Measurements from ENCODE around the gene STARD10. TPM values are rescaled to one million over a fixed set of nuclear protein-coding genes. Genes with fewer than 3 reads are reported as not detected.
"Not testable (repeated sequence)": the region's sequence is repeated elsewhere in the genome, so short reads cannot be mapped to it uniquely, and the experiment has no call there.

The STARD10 gene
- total RNA-seq, 2 experiments from 2014 or later = 6.2 to 6.4 TPM

- Mint-ChIP-seq H3K27ac (no peak overlapping the region), H3K4me1 (no peaks in the 10 kb centered on the region), H3K27me3 (no peaks in the 10 kb centered on the region), H3K36me3 (peaks cover 7% of the 10 kb centered on the region), H3K9me3 (peaks cover 1% of the 10 kb centered on the region), H3K4me3 (no peak overlapping the region)
- no peak for DNase-seq
Observed at GRCh38 chr11:72802822-72803221, 9.0 kb upstream of the STARD10 start.

DNA sequence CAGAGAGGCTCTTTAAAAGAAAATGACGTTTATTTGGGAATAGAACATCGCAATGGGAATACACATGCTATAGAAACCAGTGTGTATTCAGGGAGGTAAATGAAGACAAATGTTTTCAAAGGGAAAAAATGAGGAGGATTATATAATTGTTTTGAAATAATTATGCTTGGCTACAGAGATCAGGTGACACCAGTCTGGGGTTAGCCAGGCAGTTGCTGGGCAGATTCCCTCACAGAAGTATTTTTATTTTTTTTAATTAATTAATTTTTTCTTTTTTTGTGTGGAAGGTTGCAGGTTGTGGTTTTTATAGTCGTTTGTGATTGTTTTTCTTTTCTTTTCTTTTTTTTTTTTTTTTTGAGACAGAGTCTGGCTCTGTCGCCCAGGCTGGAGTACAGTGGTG, 5.6 kb upstream of the STARD10 start:
- DNase-seq = no peak
- Mint-ChIP-seq H3K27ac (no peak overlapping the region), H3K9me3 (no peaks in the 10 kb centered on the region), H3K4me3 (no peak overlapping the region), H3K4me1 (peaks cover 5% of the 10 kb centered on the region), H3K27me3 (no peaks in the 10 kb centered on the region), H3K36me3 (no peaks in the 10 kb centered on the region)

GRCh38 chr11:72798361-72798760, 4.5 kb upstream of the STARD10 start:
- H3K4me1 Mint-ChIP-seq = peaks cover 10% of the 10 kb centered on the region
- H3K4me3 Mint-ChIP-seq = no peak overlapping the region
- no peaks in the 10 kb centered on the region for H3K27me3 Mint-ChIP-seq
- H3K27ac Mint-ChIP-seq = no peak overlapping the region
- no peaks in the 10 kb centered on the region for H3K36me3 Mint-ChIP-seq
- DNase-seq = no peak
- no peaks in the 10 kb centered on the region for H3K9me3 Mint-ChIP-seq

GRCh38 chr11:72793076-72793424, 797 bp downstream of the STARD10 start:
- H3K27ac Mint-ChIP-seq = peak overlapping the region; percentile 100
- no peak for DNase-seq
- no peaks in the 10 kb centered on the region for H3K9me3 Mint-ChIP-seq
- no peaks in the 10 kb centered on the region for H3K36me3 Mint-ChIP-seq
- peak overlapping the region; percentile 99 for H3K4me3 Mint-ChIP-seq
- H3K4me1 Mint-ChIP-seq = peaks cover 25% of the 10 kb centered on the region
- no peaks in the 10 kb centered on the region for H3K27me3 Mint-ChIP-seq

DNA sequence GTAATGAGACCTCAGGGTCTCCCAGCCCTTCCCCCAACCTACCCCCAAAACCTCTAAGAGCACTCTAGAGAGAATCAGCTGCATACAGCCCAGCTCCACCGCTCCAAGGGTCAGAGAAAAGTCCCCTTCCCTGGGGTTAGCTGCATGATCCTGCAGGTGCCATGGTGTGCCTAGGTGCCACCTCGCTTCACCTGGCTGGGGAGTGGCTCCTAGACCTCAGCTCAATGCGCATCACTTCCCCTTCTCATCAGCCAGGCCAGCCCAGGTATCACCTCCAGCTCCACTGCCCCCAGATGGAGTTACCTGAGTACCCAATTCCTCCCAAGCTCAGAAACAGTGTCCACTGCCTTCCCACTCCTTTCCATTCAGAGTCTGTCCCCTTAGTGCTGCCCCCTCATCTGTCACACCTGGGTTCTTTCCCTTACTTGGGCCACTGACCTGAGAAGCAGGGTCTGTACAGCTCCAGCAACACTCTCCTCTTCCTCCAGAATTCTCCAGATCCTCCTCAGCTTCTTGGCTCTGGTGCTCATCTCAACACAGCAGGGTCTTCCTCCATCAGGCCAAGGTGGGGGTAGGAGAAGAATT, 1.3 kb downstream of the STARD10 start:
- Mint-ChIP-seq H3K36me3 (no peaks in the 10 kb centered on the region), H3K4me1 (peaks cover 30% of the 10 kb centered on the region), H3K4me3 (peak overlapping the region; percentile 99), H3K27me3 (no peaks in the 10 kb centered on the region), H3K9me3 (no peaks in the 10 kb centered on the region), H3K27ac (peak overlapping the region; percentile 100)
- no peak for DNase-seq

DNA sequence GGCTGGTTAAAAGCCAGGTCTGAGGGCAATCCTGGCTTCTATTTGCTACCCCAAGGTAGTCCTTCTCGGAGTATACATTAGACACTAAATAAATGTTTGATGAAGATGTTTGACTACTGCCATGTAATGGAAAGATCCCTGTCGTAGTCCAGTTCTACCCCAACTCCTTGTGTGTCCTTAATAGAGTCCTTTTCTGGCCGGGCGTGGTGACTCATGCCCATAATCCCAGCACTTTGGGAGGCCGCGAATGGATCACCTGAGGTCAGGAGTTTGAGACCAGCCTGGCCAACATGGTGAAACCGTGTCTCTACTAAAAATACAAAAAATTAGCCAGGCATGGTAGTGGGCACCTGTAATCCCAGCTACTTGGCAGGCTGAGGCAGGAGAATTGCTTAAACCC, 2.6 kb downstream of the STARD10 start:
- not testable (repeated sequence) for H3K9me3 Mint-ChIP-seq, H3K27ac Mint-ChIP-seq, DNase-seq, H3K36me3 Mint-ChIP-seq, H3K4me3 Mint-ChIP-seq, H3K27me3 Mint-ChIP-seq
- peaks cover 37% of the 10 kb centered on the region for H3K4me1 Mint-ChIP-seq

- H3K27ac Mint-ChIP-seq = no peak overlapping the region
- no peaks in the 10 kb centered on the region for H3K9me3 Mint-ChIP-seq
- H3K4me1 Mint-ChIP-seq = peaks cover 34% of the 10 kb centered on the region
- no peaks in the 10 kb centered on the region for H3K27me3 Mint-ChIP-seq
- no peak overlapping the region for H3K4me3 Mint-ChIP-seq
- DNase-seq = no peak
- no peaks in the 10 kb centered on the region for H3K36me3 Mint-ChIP-seq
Observed at GRCh38 chr11:72789493-72790131, 4.2 kb downstream of the STARD10 start.

DNA sequence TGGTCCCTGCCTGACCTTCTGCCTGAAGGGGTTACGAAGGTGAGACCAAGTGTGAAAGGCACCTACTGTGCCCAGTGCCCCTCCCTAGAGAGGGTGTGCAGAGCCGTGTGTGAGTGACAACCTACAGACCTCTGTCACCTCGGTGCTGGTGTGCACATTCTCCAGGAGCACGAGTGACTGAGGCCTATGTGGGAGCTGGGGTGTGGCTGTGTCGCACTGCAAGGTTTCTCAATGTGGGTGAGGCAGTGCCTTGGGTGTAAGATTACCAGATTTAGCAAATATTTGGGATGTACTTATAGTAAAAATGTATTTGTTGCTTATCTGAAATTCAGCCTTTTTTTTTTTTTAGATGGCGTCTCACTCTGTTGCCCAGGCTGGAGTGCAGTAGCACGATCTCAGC, 5.6 kb downstream of the STARD10 start:
- H3K27ac Mint-ChIP-seq = no peak overlapping the region
- H3K4me1 Mint-ChIP-seq = peaks cover 25% of the 10 kb centered on the region
- no peaks in the 10 kb centered on the region for H3K9me3 Mint-ChIP-seq
- no peak for DNase-seq
- H3K27me3 Mint-ChIP-seq = no peaks in the 10 kb centered on the region
- no peak overlapping the region for H3K4me3 Mint-ChIP-seq
- H3K36me3 Mint-ChIP-seq = no peaks in the 10 kb centered on the region

DNA sequence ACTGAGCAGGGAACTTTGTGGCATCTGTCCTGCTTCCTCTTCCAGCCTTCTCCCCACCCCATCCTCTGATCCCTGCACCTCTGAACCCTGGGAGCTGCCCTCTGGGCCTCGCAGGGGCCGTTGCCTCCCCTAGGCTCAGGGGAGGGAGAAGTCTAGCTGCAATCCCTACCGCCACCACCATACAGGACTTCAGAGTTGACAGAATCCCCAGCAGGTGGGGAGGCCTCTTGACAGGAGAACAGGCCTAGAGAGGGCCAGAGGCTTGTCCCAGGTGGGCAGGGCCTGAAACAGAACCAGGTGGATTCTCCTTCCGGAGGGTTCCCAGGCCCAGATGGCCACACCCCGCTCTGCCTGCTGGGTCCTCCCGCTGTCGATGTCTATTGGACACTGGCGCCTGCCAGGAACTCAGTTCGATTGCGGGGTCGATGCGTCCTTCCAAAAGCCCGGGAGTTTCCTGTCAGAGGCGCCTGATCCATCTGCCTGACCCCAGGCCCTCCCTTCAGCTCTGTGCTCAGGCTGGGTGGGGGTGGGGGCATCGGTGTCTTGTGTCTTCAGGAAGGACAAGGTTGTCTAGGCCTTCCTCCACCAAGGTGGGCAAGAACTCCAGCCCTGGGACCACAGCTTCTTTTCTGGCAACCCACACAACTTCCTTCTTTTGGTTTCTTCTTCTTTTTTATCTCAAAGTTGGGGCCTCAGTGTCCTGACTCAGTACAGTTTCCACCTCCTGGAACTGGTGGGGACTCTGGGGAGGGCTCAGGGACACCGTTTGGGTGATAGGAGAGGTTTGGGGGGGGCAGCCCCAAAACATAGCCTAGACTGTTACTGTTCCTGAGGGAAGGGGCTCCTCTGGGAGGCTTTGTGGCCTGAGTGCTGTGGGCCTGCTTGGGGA, 6.4 kb downstream of the STARD10 start:
- Mint-ChIP-seq H3K27ac (peak overlapping the region; percentile 74), H3K36me3 (no peaks in the 10 kb centered on the region), H3K9me3 (no peaks in the 10 kb centered on the region), H3K4me3 (peak overlapping the region; percentile 10), H3K4me1 (peaks cover 18% of the 10 kb centered on the region), H3K27me3 (no peaks in the 10 kb centered on the region)
- DNase-seq = peak; percentile 28

GRCh38 chr11:72786305-72787215, 7.3 kb downstream of the STARD10 start:
- Mint-ChIP-seq H3K9me3 (no peaks in the 10 kb centered on the region), H3K4me1 (peaks cover 21% of the 10 kb centered on the region), H3K27me3 (no peaks in the 10 kb centered on the region), H3K36me3 (no peaks in the 10 kb centered on the region), H3K4me3 (no peak overlapping the region), H3K27ac (no peak overlapping the region)
- DNase-seq = no peak

DNA sequence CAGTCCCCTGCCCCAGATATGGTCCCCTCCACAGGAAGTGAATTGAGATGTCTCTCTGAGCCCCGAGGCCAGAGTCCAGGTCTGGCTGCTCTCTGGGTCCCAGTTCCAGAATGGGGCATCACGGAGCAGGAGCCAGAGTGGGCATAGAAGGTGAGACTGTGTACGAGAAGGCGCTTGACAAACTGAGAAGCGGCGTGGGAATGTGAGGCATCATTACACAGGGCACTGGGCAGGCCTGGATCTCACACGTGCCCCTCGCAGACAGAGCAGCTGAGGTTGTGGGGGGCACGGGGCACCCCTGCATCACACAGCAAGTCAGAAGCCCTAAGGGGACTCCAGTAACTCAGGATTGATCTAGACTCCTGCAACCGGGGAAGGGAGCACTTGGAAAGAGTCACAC, 9.2 kb downstream of the STARD10 start:
- no peak for DNase-seq
- Mint-ChIP-seq H3K4me3 (no peak overlapping the region), H3K4me1 (peaks cover 25% of the 10 kb centered on the region), H3K36me3 (no peaks in the 10 kb centered on the region), H3K27ac (no peak overlapping the region), H3K9me3 (no peaks in the 10 kb centered on the region), H3K27me3 (no peaks in the 10 kb centered on the region)

DNA sequence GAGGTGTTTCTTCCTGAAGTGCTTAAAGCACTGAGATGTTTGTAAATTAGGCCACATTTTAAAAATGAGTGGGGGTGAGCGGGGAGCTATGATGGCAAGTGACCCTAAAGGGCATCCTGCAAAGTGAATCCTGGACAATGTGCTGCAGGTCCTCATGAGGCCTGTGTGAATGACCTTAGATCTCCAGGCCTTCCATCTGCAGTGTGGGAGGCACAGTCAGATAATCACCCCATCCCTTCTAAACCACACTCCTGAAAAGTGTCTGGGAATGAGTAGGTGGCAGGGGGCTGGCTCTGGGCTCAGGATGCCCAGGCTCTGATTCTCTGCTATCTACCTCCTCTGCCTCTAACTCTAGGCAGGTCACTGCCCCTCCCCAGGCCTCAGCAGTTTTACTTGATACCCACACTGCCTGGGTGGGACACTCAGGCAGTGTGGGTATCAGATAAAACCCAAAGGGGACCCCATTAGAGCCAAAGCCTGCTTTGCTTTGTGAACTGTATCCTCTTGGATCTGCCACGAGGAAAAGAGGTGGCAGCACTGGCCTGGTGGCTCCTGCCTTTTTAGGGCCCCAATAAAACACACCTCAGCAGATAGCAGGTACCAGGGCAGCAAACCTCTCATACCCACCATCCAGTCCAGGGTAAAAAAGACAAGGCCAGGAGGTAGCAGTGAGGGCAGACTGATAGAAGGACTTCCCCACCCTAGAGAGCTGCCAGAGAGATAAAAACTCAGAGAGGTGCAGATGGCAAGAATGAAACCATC, 10.5 kb downstream of the STARD10 start:
- no peaks in the 10 kb centered on the region for H3K36me3 Mint-ChIP-seq
- H3K4me3 Mint-ChIP-seq = no peak overlapping the region
- no peak overlapping the region for H3K27ac Mint-ChIP-seq
- DNase-seq = no peak
- peaks cover 25% of the 10 kb centered on the region for H3K4me1 Mint-ChIP-seq
- no peaks in the 10 kb centered on the region for H3K9me3 Mint-ChIP-seq
- H3K27me3 Mint-ChIP-seq = no peaks in the 10 kb centered on the region

GRCh38 chr11:72782081-72782920, 11.5 kb downstream of the STARD10 start:
- Mint-ChIP-seq H3K27ac (no peak overlapping the region), H3K4me3 (peak overlapping the region; percentile 59), H3K4me1 (peaks cover 15% of the 10 kb centered on the region), H3K27me3 (no peaks in the 10 kb centered on the region), H3K9me3 (no peaks in the 10 kb centered on the region), H3K36me3 (no peaks in the 10 kb centered on the region)
- DNase-seq = no peak

All from activated naive CD8-positive, alpha-beta T cell treated with anti-CD3 and anti-CD28 coated beads for 36 hours (primary cell).